ENCODE measurements around the gene TDRD9.

TDRD9 gene

DNA sequence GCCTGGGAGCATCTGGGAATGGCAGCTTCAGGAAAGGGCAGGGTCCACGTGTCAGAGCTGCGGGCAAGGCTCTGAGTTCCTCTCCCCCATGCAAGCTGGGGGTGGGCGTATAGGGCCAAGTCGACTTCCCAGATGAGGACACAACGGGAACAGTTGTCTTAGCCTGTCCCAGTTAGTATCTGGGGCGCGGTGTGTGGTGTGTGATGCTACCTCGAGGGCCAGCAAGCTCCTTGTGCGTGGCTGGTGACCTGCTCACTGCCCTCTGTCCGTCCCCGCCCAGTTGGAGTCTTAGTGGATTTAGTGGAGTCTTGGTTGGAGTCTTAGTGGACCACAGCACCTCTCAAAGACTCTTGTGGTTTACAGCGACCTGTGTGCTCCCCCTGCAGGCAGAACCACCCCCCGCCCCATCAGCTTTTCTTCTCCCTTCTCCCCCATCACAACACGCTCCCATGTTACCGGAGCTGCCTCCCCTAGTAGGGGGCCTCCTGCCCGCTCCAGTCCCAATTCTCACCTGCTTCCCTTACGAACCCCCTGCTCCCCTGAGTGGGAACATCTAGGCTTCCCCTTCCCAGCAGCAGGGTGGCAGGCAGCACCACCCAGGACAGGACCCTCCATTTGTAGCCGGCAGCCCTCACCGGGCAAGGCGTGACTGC lies 165.9 kb downstream of the TDRD9 start:
- no peak for DNase-seq

DNA sequence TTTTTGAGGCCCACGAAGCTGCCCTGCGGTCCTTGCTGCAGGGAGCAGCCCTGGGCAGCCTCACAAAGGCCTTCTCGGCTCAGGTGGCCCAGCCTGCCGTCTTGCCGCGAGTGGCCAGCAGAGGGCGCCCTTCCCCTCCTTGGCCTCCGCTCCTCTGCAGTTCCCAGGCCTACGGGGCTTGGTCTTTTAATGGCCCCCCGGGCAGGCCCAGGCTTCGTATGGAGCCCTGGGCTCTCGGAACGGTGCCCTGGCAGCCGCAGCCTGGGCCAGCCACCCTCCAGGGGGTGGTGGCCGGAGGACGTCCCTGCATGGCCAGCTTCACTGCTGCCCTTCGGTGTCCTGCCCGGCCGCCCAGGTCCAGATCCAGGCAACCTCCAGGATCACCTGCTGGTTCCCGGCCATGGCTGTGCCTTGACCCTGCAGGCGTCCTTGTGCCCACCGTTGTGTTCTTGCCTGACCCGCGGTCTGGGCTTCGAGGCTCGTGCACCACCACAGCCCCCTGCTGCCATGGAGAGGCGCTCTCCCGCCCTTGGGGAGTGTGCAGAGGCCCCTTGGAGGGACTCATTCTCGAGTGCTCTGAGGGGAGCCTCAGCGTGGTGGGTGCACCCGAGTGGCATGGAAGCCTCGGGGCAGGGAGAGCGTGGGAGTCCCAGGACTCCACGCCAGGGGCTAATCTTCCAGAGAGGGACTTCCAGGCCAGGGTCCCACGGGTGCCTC lies 166.6 kb downstream of the TDRD9 start:
- DNase-seq: no peak

DNA sequence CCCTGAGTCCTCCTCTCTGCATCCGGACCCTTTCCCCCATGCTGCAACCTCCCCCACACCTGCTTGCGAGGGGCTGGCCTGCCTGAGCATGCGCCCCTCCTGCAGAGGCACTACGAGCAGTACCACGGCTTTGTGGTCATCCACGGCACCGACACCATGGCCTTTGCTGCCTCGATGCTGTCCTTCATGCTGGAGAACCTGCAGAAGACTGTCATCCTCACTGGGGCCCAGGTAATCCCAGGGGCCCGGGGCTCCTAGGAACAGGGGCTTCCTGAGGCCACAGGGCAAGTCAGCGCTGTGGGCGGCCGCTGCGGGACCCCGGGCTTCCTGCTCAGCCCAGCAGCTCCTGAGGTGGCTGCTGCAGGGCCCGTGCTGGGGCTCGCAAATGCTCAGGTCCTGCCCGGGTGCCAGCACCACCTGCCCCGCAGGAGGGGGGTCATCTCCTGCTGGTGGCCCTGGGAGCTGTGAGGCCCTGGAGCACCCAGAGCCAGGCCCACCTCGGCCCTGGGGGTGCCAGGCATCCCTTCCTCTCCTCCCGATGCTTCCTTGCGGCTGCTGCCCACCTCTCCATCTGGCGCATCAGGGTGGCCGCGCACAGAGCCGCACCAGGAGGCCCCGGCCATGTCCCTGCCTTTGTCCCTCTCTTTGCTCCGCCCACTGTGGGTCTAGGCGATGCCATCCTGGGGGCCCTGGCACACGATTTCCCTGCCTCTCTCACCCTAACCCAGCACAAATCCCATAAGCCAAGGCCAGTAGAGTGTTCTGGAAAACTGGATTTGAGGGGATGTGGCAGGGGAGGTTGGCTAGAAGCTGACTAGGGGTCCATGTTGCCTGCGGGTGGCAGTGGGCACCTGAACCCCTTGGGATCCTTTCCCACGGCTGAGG lies 167.4 kb downstream of the TDRD9 start:
- no peak for DNase-seq

DNA sequence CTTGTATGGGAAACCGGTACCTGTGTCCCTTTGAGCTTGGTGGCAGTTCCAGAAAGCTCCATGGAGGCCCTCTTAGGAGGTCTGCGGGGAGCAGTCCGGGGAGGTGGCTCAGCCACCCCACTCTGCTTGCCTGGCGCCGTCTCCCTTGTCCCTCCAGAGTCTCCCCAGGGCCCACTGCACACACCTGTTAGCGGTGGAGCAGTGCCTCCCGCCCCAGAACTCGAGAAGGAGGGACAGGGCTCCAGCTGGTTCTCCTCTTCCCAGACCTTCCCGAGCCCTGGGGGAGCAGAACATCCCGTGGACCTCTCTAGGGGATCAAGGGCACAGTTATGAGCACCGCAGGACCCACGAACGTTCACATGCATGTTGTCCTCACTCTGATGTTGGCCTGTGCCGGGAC lies 168.1 kb downstream of the TDRD9 start:
- DNase-seq: no peak

DNA sequence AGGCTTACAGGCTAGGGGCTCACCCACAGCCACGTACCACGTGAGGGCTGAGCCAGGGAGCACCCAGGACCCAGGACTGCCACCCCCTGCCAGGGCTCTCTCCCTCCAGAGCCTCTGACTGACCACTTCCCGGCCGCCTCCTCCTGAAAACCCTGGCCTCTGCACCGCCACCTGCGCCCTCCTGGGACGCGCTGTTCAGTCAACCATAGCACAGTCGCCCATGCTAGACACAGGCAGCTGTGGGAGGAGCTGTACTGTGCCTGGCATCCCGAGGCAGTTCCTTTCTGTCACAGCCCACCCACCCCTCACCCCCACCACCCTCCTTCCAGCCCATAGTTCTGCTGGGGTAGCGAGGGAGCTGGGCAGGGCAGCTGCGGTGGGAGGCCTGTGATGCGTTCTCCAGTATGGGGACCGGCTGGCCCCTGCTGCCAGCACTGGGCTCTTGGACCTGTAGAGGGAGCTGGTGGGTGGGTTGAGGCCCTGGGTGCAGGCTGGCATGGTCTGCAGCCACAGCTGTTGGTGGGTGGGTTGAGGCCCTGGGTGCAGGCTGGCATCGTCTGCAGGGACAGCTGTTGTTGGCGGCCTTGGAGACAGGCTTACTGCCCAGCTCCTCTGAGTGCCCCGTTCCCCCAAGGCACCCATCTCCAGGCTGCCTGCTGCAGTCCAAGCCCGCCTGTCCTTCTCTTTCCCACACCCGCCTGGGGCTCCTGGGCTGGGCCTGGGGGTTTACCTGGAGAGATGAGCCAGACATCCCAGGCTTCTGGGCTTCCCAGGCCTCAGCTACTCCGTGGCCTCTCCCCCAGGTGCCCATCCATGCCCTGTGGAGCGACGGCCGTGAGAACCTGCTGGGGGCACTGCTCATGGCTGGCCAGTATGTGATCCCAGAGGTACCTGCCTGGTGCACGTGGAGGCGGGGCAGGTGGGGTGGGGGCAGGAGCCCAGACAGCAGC lies 168.8 kb downstream of the TDRD9 start:
- DNase-seq: no peak

DNA sequence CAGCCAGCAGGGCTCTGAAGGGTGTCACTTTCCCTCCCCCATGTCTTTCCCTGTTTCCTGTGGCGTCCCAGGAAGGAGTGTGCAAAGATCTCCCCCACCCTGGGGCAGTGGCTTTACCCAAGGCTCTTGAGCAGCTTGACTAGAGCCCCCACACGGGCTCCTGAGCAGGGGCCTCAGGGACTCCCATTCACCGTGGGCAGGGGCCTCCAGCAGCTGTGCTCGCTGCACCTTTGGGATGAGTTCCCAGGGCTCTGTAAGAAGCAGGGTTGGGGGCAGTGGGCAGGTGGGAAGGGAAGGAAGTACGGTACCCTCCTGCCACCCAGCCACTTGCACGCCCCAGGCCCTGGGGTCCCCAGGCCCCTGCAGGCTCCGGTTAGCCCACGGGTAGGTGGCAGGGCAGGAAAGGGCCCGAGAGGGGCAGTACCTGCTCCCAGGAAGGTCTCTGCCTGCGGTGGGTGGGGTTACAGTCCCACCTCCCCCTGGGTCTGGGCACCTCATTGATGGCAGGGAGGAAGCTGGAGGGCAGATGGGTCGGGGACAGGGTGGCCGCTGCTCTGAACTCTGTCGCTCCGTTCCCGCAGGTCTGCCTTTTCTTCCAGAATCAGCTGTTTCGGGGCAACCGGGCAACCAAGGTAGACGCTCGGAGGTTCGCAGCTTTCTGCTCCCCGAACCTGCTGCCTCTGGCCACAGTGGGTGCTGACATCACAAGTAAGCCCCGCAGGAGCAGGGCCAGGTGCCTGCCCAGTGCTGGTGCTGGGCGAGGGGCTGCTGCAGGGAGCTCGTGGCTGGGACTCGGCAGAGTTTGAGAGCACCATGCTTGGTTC lies 170.2 kb downstream of the TDRD9 start:
- no peak for DNase-seq

DNA sequence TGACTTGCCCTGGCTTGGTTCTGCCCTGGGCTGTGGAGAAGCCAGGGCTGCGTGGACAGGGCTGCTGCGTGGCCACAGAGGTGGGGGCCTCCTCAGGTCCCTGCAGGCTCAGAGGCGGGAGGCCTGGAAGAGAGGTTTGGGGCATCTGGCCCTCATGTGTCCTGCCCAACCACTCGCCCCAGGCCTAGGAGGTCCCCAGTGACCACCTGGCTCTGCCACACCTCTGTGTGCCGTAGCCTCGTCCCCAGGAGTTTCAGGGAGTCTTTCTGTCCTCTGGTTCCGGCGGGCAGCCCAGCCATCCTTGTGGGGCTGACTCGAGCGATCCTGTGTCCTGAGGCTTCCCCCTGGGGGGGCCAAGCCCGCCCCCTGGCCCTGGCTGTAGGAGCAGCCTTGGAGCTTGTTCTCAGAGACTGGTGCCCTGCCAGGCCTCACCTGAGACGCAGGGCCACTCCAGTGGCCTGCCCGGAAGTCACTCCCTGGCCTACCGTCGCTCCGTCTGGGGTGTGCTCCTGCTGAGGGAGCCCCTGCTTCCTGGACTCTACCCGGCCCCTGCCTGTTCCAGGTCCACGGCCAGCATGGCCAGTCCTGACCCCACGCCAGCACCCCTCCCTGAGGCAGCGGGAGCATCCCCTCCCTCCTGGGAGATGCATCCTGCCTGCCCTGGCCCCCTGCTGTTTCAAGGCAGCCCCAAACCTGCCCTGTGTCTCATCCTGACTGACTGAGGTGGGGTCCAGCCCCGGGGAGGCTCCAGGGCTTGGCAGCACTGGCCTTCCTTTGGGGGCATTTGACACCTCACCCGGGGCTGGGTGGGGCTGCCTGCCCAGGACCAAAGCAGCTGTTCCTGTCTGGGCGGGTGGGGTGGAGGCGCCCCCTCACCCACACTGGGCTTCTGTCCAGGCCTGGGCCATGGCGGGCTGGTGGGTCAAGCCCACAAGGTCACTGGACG lies 171.1 kb downstream of the TDRD9 start:
- DNase-seq: no peak

DNA sequence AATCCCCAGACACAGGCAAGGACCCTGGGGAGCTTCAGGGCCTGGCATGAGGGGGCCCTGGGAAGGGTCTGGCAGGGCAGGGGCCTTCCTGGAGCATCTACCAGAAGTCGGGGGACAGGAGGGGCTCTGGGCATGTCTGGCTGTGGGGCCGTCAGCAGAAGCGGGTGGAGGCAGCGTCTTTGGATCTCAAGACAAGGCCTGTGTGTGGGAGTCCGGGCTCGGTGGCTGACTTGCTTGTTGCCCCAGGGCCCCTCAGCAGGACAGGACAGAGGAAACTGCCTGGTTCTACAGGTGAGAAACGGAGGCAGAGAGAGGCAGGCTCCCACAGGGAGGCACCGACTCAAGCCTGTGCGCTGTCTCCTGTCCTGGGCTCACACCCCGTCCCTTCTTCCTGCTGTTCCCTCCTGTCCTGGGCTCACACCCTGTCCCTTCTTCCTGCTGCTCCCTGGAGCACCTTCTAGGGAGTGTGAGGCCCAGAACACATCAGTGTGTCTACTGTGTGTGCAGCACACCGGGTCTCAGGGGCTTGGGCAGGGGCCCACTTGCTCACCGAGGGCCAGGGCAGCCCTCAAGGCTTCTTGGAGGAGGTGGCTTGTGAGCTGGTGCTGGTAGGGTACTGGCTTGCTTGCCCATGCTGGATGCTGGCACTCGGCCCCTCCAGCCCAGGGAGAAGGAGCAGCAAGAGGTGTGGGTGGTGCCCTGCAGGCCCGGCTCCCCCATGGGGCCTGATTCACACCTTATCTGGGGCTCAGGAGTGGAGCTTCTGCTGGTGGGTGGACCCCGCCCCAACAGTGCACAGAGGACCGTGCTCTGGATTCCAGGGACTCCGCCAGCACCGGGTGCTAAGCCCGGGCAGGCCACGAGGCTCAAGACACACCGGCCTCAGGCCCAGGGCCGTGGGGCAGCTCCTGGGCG lies 172.2 kb downstream of the TDRD9 start:
- no peak for DNase-seq

DNA sequence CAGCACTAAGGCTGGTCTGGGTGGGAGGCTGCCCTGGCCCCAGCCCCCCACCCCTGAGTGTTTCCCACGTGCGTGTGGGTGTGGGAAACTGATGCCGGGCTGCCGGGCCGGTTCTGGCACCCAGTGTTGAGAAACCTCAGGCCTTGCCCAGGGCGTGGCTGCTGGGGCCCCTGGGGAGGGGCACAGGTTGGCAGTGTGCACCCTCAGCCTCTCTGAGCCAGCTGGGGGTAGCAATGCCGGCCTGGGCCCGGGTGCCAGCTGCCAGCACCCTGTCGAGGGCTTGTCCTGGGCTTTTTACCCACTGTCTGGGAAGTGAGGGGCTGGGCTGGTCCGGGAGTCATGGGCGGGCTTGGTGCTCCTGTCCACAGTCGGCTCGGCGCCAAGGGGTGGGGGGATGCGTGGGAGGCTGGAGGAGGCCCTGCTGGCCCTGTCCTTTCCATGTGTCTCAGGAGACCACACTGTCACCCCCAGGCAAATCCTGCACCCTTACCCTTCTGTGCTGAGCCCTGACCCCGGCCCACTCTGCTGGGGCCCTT lies 172.9 kb downstream of the TDRD9 start:
- no peak for DNase-seq

DNA sequence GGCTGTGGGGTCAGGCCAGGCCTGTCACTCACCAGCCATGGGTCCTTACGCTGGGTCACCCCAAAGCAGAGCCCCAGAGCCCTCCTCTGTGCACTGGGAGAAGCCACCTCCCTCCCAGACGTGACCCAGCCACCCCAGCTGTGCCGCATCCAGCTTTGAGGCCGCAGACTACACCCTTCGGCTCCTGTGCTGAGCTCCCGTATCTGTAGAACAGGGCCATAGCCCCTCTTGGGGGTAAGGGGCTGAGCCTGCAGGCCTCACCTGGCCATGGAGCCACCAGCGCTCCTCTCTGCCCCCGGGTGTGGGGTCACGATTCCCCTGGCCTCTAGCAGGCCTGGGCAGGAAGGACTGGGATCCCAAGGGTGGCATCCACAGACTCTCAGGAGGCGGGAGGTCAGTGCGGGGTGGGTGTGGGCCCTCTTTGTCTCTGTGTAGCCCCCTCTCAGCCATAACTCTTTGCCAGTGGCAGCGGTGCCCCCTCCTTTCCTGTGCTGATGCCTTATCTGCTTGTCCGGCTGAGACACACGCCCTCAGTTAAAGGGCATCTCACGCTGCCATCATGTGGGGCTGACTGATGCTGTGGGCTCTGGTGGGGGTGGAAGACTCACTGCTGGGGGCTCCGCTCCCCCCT lies 173.5 kb downstream of the TDRD9 start:
- no peak for DNase-seq
